GM18907 (cell line): ENCODE data around the gene WAS.
A peak's percentile ranks its signal among the peaks of the same experiment; 100 is the strongest.

Source experiments
- ATAC-seq: cut with Tn5 transposase; IDR thresholded peaks from one replicate; pipeline ENCODE4 v1.9.1; 2021; ENCODE audit warnings: mild to moderate bottlenecking, moderate library complexity; ENCODE audit not compliant: unreplicated experiment

Gene WAS

DNA sequence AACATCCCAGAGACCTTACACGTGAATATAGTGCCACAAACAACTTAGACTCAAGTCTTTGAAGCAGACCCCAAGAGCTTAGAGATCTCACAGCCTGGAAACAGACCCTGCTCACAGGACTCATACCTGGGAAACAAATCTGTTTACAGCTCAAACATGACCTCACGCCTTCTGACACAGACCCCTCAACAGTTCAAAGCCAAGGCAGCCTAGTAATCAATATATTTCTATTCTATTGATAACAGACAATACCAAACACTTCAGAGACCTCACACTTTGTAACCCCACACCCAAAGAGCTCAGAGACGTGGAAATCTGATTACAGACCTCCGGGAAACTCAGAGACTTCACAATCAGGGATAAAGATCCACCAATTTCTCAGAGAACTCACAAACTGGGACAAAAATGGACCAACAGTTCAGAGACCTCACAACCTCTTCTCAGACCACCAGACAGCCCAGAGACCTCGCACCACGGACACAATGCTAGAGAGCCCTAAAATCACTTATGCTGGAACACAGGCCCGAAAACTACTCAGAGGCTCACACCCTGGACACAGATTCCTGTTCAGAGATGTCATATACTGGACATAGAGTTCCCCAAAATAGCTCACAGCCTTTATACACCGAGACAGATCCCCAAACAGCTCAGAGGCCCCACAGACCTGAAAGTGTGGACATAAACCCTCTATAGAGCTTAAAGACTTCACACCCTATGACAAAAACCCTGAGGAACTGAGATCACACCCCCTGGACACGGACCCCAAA lies 27.7 kb downstream of the WAS start:
- no peak for ATAC-seq

DNA sequence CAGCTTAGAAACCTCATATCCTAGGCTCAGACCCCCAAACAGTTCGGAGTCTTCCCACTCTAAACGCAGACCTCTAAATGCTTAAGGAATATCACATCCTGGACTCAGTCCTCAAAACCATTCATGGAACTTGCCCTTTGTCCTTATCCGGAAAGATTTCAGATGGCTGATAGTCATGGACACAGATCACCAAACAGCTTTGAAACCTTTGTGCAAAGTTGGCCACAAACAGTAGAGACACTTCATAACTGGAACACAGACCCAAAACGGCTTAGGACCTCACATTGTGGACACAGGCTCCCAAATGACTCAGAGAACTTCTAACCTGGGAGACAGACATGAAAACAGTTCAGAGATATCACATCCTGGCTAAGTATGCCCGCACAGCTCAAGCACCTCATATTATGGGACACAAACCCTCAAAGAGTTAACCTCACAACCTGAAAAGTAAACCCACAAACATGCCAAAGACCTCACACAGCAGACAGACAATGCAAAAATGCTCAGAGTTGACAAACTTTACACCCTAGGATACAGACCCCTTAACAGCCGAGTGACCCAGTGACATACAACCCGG lies 28.4 kb downstream of the WAS start:
- ATAC-seq: no peak

GRCh38 chrX:48713847-48714246 lies 30.2 kb downstream of the WAS start:
- ATAC-seq: no peak

DNA sequence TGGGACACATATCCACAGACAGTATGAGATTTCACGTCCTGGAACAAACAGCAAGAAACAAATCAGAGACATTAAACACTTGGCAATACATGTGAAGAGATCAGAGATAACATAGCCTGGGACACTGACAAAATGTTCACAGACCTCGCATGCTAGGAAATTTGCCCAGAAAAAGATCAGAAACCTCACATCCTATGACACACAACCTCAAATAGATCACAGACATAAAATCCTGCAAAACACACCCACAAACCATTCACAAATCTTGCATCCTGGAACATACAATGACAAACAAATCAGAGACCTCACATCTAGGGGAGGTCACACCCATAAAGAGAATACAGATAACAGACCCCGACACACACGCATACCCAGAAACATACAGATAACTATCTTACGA lies 31.0 kb downstream of the WAS start:
- no peak for ATAC-seq

GRCh38 chrX:48715072-48715471 lies 31.5 kb downstream of the WAS start:
- ATAC-seq: no peak

GRCh38 chrX:48715876-48716502 lies 32.4 kb downstream of the WAS start:
- no peak for ATAC-seq

DNA sequence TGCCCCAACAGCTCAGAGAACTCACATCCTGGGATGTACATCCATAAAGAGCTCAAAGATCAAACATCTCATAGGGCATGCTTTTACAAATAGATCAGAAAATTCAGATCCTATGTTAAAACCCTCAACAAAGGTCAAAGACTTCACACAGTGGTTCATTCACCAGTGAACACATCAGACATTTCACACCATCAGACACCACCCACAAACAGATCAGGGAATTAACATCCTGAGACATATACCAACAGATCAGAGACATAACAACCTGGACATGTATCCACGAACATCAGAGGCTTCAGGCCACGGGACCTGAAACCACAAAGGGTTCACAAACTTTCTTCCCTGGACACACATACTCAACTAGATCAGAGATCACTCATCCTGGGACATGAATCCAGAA lies 36.4 kb downstream of the WAS start:
- ATAC-seq: no peak

DNA sequence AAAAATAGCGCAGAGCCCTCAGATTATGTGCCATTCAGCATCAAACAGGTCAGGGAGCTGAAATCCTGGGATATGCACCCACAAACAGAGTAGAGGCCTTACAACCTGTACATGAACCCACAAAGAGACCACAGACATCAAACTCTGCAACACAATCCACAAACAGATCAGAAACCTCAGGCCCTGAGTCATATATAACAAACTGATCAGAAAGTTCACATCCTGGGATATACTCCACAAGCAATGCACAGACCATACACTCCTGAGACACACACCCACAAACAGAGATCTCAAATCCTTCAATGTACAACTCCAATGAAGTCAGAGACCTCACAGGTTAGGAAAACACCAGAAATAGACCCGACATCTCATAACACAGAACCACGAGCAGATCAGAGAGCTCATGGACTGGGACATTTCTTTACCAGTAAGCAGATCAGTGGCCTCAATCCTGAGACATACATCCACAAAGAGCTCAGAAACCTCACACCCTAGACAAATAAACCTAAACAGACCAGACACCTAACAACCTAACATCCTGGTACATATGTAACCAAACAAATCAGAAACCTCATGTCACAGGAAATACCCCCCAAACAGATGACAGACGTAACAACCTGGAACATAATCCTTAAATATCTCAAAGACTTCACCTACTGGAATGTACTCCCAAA lies 37.1 kb downstream of the WAS start:
- ATAC-seq: no peak

GRCh38 chrX:48721916-48722315 lies 38.3 kb downstream of the WAS start:
- no peak for ATAC-seq

GRCh38 chrX:48726596-48726995 lies 43.0 kb downstream of the WAS start:
- ATAC-seq: no peak

DNA sequence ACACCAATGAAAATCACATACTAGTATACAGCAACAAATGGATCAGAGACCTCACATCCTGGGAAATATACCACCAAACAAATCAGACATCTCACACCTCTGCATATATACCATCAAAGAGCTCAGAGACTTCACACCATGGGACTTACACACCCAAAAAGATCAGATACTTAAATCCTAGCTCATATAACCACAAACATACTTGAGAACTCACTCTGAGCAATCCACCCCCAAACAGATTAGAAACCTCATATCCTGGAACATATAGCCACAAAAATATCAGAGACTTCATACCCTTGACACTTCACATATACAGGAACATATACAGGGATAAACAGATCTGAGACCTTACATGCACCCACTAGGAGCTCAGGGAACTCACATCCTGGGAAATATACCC lies 45.1 kb downstream of the WAS start:
- no peak for ATAC-seq

GRCh38 chrX:48736303-48736702 lies 52.7 kb downstream of the WAS start:
- ATAC-seq: no peak

- no peak for ATAC-seq
These were observed 53.2 kb downstream of the WAS start for GRCh38 chrX:48736878-48737212.

- ATAC-seq: peak; percentile 97
These were observed 53.8 kb downstream of the WAS start for GRCh38 chrX:48737213-48737938.

GRCh38 chrX:48737940-48738339 lies 54.3 kb downstream of the WAS start:
- no peak for ATAC-seq
